ENCODE measurements around the gene RPL13A.
"Not testable (repeated sequence)": the region's sequence is repeated elsewhere in the genome, so short reads cannot be mapped to it uniquely, and the experiment has no call there.

The RPL13A gene

GRCh38 chr19:49487277-49488045, at the start of gene RPL13A:
TSS of gene RPL13A (plus strand) at chr19:49487608. CDS start at chr19:49487630, 22 bp downstream.
- in situ Hi-C loops (cut with MboI; ENCODE audit: low pct_unique_long_range_greater_than_20kb, low sequenced_read_pairs) = no loop called here
- DNase-seq = peak; percentile 100

GRCh38 chr19:49438261-49438660, 49.1 kb upstream of the RPL13A start:
- in situ Hi-C loops (cut with MboI; ENCODE audit: low pct_unique_long_range_greater_than_20kb, low sequenced_read_pairs) = no loop called here
- no peak for DNase-seq

DNA sequence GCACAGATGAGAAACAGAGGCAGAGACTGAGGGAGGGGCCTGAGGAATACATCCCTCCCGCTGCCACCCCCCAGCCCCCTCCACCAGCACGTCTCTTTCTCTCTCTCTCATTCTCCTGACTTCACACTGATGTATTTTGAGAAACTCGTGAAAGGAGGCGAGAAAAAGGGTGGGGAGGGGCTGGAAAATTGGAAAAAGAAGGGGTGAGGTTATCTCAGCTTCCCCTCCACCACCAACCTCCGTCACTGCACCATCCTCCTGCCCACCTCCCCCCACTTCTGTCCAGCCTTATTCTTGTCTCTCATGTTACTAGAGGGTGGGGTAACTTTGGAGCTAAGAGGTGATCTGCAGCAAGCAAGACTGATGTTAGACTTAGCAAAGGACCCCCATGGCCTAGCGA, 47.6 kb upstream of the RPL13A start:
- DNase-seq = no peak
- in situ Hi-C loops (cut with MboI; ENCODE audit: low pct_unique_long_range_greater_than_20kb, low sequenced_read_pairs) = no loop called here

DNA sequence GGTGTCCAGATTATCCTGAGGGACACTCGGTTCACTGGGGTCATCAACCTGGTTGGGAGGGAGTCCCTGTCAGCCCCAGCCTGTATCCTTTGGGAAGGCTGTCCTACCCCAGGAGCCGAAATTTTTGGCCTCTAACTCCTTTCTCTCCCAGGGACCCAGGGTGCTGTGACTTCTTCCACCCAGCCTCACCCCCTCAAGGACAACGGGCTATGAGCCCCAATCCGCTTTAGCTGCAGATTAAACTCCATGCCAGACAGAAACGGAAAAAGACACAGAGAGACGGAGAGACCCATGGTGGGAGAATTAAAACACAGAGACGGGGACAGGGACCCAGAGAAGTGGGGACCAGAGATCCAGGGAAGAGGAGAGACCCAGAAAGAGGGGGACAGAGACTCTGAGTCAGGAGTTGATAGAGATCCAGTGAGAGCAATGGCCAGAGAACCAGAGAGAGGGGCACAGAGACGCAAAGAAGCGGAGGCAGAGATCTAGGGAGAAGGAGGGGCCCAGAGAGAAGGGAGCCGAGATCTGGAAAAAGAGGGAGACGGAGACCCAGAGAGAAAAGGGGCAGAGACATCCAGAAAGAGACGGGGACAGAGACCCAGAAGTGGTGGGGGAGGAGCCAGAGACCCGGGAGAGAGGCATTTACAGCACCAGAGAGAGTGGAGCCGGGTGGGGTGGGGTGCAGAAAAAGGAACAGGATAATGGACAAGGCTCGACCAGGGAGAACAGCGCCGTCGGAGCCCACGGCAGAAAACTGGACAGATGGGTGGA, 46.8 kb upstream of the RPL13A start:
- in situ Hi-C loops (cut with MboI; ENCODE audit: low pct_unique_long_range_greater_than_20kb, low sequenced_read_pairs) = no loop called here
- no peak for DNase-seq

GRCh38 chr19:49441210-49441959, 46.0 kb upstream of the RPL13A start, which contains the start of gene SLC17A7:
TSS of gene SLC17A7 (minus strand) at chr19:49441527. CDS start at chr19:49441379, 148 bp downstream.
- in situ Hi-C loops (cut with MboI; ENCODE audit: low pct_unique_long_range_greater_than_20kb, low sequenced_read_pairs) = no loop called here
- DNase-seq = peak; percentile 47

DNA sequence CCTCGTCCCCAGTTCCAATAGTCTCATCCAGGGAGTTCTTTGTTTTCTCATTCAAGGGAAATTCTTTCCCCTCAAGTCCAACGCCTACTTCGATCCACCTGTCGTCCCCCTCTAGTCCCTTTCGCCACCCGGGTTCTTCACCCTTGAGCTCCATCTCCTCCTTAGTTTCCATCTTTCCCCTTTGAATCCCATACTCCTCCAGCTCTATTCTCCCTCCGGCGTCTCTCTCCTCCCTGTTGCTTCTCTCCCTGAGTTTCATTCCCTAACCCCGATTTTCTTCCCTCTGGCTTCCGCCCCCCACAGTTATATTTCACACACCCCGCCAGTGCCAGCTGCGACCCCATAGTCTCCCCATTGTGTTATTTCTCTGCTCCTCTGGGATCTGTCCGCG, 45.5 kb upstream of the RPL13A start:
- in situ Hi-C loops (cut with MboI; ENCODE audit: low pct_unique_long_range_greater_than_20kb, low sequenced_read_pairs) = no loop called here

GRCh38 chr19:49442354-49442753, 45.1 kb upstream of the RPL13A start:
- DNase-seq = no peak
- in situ Hi-C loops (cut with MboI; ENCODE audit: low pct_unique_long_range_greater_than_20kb, low sequenced_read_pairs) = no loop called here

More for the DNA sequence above, 45.5 kb upstream of the RPL13A start:
- DNase-seq = no peak

- DNase-seq = no peak
- in situ Hi-C loops (cut with MboI; ENCODE audit: low pct_unique_long_range_greater_than_20kb, low sequenced_read_pairs) = no loop called here
Measured at GRCh38 chr19:49442771-49443365, 44.5 kb upstream of the RPL13A start.

- in situ Hi-C loops (cut with MboI; ENCODE audit: low pct_unique_long_range_greater_than_20kb, low sequenced_read_pairs) = no loop called here
Measured at GRCh38 chr19:49443366-49444099, 43.9 kb upstream of the RPL13A start.

GRCh38 chr19:49444100-49444700, 43.2 kb upstream of the RPL13A start:
- in situ Hi-C loops (cut with MboI; ENCODE audit: low pct_unique_long_range_greater_than_20kb, low sequenced_read_pairs); DNase-seq: not testable (repeated sequence)

More at GRCh38 chr19:49443366-49444099, 43.9 kb upstream of the RPL13A start:
- peak; percentile 97 for DNase-seq

GRCh38 chr19:49445997-49446396, 41.4 kb upstream of the RPL13A start:
- no peak for DNase-seq
- in situ Hi-C loops (cut with MboI; ENCODE audit: low pct_unique_long_range_greater_than_20kb, low sequenced_read_pairs) = no loop called here

GRCh38 chr19:49447485-49448431, 39.6 kb upstream of the RPL13A start:
- in situ Hi-C loops (cut with MboI; ENCODE audit: low pct_unique_long_range_greater_than_20kb, low sequenced_read_pairs) = no loop called here
- DNase-seq = no peak

GRCh38 chr19:49448432-49448786, 39.0 kb upstream of the RPL13A start:
- no peak for DNase-seq
- in situ Hi-C loops (cut with MboI; ENCODE audit: low pct_unique_long_range_greater_than_20kb, low sequenced_read_pairs) = no loop called here

- no peak for DNase-seq
- in situ Hi-C loops (cut with MboI; ENCODE audit: low pct_unique_long_range_greater_than_20kb, low sequenced_read_pairs) = no loop called here
Measured at GRCh38 chr19:49450405-49450804, 37.0 kb upstream of the RPL13A start.

DNA sequence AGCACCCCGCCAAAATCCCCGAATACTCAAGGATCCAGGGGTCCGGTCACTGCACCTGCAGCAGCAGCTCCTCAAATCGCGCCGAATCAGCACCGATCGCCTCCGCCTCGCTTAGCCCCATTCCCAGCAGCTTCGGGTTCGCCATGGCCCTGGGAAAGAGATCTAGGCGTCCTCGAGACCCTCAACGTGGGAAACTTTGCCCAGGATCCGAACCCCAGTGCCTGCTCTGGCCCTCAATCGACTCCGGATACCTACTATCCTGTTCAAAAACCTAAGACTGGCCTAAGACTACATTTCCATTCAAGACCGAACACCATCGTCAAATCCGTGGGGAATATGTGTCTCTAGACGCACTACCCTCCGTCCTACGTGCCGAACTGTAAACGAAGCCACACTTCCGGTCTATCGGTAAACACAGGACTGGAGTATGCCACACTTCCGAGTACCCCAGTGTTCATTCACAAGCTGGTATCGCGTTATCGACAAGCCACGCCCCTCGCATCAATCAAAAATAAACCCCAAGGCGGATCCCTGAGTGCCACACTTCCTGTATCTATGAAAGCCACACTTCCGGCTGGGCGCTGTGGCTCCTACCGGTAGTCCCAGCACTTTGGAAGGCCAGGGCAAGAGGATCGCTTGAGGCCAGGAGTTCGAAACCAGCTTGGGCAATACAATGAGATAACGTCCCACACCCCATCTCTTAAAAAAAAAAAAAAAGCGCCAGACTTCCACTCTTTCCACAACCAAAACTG, 35.8 kb upstream of the RPL13A start, which contains the start of gene PIH1D1:
PIH1D1 (minus strand) TSS at position 385 of the 752 bp plus-strand sequence; CDS start at position 145, 240 bp downstream.
- in situ Hi-C loops (cut with MboI; ENCODE audit: low pct_unique_long_range_greater_than_20kb, low sequenced_read_pairs) = no loop called here
- DNase-seq = peak; percentile 99

DNA sequence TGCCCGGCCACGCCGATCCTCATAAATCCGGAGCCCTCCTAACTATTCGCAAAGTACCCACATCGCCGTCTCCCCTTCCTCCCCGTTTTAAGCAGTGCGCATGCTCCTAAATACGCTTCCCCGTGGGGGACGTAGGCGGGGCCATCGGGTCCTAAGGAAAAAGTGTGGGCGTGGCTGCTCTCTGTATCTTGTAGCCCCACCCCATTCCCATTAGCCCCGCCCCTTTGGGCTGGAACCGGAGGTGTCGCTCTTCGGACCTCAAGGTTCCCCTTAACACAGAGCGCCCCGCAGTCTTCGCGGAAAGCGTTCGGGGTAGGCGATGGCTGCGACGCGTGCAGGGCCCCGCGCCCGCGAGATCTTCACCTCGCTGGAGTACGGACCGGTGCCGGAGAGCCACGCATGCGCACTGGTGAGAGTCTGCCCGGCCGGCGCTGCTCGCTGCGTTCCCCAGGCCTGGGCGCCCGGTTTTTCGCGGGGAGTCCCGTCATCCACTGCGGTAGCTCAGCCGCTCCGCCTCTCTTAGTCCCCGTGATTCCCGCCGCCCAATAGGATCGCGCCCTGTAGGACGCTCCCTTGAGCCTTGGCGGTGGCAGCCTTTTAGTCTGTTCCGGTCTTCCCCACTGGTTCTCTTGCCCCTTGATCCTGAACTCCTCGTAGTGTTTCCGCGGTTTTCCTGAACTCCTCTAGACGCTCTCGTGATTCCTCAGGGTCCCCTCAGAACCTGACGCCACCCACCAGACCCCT, 34.2 kb upstream of the RPL13A start, which contains the start of gene ALDH16A1:
ALDH16A1 (plus strand) TSS at position 213 of the 744 bp plus-strand sequence; CDS start at position 320, 107 bp downstream.
- in situ Hi-C loops (cut with MboI; ENCODE audit: low pct_unique_long_range_greater_than_20kb, low sequenced_read_pairs) = no loop called here
- peak; percentile 97 for DNase-seq

Measured in KBM-7 (cell line).